Left renal pelvis (tissue), 4 donors: ENCODE results near the gene TNFRSF1A. TPM values are rescaled to one million over a fixed set of nuclear protein-coding genes. Genes with fewer than 3 reads are reported as not detected.
A peak's percentile ranks its signal among the peaks of the same experiment; 100 is the strongest.
"Not testable (repeated sequence)": the region's sequence is repeated elsewhere in the genome, so short reads cannot be mapped to it uniquely, and the experiment has no call there.

ENCODE experiments used
- DNase-seq, 4 donors: peaks; one replicate each; pipeline ENCODE4 v3.0.0-alpha.2; 2013; ENCODE audit warnings: low read depth in 4 of 4, low spot score in 3 of 4
- polyA plus RNA-seq, 4 donors: library from polyadenylated mRNA; unstranded; fragments of 120-200 nt; gene quantifications; one replicate each; pipeline ENCODE4 v1.2.1, GENCODE V29; 2013; ENCODE audit not compliant: insufficient read length in 4 of 4

TNFRSF1A gene
- polyA plus RNA-seq, 4 donors, result 82.1 to 173 (median 109) TPM

DNA sequence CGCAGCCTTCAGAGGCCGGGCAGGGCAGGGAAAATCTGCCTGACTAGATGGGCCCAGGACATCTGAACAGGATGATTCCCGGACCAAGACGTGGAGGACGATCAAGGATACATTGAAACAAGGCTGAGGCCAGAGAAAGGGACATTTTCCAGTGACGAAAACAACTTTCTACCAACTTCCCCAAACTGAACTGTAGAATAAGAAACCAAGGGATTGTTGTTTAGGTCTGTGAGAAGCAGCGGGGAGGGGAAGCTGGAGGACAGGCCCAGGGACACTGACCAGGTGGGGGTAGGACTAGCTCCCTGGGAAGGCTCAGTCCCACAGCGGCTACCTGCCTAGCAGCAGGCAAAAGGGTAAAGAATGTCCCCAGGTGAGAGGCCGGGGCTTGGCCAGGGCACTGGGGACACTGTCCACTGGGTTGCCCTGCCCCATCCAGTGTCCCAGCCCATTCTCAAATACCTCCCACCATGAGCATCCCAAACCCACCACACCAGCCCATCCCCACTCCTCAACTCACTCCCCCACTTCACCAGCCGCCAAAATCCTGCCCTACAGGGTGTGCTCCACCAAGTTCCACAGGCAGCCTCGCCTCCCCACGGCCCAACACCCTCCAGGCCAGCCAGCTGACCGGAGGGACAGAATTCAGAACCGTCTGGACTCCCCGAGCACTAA, 995 bp downstream of the TNFRSF1A start:
- no peak for DNase-seq

- no peak for DNase-seq
These were observed 1.7 kb downstream of the TNFRSF1A start for GRCh38 chr12:6340032-6340638.

DNA sequence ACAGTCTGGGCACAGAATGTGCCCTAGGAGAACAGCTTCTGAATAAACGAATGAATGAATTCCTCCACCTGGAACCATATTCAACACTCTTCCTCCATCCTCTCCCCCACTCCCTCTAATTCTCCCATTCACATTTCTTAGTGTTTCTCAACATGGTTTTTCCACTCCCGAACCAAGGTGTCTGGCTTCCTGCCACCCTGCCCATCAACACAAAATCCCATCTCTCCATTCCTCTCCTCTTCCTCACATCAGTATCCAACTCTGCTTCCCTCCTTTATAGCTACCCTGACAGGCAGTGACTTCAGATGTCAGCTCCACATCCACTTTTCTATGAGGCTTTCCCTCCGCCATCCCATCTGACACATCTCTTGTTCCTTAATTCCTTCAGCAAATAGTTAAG, 2.9 kb downstream of the TNFRSF1A start:
- DNase-seq, result no peak

GRCh38 chr12:6338536-6338935, 3.3 kb downstream of the TNFRSF1A start:
- not testable (repeated sequence) for DNase-seq

DNA sequence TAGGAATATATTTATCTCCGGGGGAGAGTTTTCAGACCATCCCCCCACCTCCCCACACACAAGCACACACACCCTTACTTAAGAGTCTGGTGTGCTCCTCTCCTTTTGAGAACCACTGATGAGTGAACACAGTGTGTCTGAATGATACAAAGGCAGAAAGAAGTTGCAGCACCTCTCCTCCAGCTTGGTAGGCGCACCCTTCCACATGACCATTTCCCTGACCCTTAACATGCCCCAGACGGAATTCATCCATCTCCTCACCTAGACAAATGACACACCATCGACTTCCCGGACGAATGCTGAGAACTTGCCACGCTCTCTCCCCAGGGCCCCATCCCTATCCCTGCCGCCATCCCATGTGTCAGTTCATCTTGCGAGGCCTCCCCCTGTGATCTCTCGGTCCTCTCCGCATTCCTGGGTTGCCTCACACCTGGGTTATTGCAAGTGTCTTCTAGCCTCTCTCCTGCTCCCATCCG, 3.9 kb downstream of the TNFRSF1A start:
- DNase-seq, result no peak

DNA sequence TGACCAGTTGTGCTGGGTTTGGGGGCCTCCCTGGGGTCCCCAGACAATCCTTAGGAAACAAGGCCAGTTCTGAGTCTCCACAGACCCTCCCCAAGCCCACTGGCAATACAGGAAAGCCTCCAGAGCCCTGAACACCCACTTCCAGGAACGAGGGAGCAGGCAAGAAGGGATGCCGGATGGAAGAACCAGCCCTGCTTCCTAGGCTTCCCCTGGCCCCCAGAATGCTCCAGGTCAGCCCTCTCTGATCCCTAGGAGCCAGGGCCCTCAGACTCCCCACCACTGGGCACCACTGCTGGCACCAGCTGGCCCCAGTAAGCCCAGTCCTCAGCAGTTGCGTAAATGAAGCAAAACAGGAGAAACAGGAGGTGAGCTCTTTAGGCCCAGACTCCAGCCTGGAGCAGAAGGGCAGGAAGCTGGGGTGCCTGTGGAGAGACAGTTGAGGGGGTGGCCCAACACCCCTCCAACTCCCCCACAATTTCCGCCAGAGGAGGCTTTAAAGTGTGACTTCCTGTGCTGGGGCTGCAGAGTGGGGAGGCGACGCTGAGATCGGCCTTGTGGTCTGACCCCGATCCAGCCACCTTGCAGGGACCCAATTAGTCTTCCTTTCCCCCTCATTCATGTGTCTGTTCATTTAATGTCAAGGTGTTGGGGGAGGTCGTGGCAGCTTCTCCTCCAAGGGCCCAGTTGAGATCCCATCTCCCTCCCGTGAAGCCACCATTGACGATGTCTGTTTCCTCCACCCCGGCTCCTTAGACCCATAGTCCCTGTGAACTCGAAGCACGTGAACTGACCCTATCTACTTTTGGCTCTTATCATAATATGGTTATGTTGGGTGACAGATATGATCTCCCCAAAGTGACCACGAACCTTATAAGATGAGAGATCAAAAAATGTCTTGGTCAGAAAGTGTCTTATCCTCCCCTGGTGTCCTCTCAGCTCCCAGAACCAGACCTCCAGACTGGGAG, 4.7 kb downstream of the TNFRSF1A start:
- DNase-seq, result no peak

DNA sequence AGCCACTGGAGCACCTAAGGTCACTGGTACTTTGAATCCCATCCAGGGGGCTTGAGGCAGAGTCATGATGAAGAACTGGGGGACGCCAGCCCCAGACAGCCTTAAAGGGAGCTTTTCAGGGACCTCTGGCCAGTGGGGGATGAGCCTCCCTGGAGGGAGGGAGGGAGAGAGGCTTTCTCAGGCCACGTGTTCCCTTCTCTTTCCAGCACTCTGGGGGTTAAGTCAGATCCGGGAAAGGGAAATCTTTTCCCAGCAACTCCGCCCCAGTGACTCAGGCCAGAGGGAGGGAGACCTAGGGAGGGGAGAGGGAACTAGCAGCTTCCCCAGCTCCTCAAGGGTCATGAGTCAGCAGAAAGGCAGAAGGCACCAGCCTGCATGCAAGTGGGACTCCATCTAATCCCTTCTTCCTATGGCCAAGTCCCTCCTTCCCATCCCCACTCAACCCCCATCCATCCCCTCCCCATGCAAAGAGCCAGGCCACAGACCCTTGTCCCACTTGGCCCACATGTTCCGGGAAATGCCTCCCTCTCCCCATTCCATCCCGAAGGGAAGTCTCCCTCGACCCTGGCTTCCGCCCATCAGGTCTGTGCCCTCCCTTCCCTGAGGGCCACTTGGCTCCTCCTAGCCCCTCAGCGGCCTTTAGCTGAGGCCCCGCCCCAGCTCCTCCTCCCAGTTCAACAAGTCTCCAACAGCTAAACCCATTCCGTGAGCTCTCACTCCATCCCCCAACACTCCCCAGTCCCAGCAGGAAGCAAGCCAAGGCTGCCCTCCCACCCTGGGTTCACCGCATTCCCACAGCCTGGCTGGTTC, 5.6 kb downstream of the TNFRSF1A start:
- DNase-seq, result peak; percentile 86 to 90 (median 88)

DNA sequence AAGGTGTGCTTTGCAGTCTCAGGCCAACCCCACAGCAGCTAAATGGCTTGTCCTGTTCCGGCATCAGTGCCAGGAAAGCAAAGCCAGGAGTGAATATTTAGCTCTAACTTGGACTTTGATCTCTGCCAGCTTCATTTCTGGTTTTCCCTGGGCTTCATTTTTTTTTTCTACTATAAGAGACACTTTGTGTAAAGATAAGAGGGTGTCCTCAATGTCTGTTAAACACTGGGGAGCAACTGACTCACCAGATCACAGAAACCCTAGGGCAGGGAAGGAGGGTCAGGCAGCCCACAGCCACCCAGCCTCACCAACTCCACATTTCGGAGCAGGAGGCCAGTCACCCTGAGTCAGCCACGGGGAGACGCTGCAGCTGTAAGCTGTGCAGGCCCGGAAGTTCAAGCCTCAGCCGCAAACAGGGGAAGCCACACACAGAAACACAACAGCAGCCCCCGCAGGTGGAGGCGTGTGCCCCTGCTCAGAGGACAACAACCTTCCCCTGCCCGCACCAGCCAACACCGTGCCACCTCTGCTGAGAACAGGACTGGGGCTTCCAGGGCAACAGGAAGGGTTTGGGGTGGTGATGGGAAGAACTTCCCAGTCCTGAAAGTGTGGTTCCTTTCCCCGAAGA, 6.3 kb downstream of the TNFRSF1A start:
- no peak for DNase-seq

GRCh38 chr12:6334940-6335450, 6.9 kb downstream of the TNFRSF1A start:
- no peak for DNase-seq

DNA sequence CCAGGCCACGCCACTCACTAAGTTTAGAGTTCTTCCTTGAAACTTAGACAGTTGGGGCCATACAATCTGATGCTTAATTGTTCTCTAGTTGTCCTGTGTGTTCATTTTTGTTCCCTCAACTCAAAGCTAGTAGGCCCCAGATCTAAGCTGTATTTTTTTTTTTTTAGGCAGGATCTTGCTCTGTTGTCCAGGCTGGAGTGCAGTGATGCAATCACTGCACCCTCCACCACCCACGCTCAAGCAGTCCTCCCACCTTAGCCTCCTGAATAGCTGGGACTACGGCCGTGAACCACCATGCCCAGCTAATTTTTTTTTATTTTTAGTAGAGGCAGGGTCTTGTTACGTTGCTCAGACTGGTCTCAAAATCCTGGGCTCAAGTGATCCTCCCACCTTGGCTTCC, 7.5 kb downstream of the TNFRSF1A start:
- DNase-seq, result no peak

DNA sequence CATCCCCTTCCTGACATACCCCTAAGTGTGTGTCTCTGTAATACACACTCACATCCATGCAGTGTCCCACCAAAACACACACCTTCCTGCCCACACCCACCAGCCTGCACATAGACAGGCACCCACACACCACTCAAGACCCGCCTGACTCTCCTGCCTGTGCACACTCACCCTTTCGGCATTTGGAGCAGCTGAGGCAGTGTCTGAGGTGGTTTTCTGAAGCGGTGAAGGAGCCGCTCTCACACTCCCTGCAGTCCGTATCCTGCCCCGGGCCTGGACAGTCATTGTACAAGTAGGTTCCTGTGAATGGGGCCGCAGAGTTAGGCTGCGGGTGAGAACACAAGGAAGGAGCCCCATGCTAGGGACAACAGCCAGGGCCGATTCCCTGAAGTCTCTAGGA, 8.3 kb downstream of the TNFRSF1A start:
- no peak for DNase-seq

DNA sequence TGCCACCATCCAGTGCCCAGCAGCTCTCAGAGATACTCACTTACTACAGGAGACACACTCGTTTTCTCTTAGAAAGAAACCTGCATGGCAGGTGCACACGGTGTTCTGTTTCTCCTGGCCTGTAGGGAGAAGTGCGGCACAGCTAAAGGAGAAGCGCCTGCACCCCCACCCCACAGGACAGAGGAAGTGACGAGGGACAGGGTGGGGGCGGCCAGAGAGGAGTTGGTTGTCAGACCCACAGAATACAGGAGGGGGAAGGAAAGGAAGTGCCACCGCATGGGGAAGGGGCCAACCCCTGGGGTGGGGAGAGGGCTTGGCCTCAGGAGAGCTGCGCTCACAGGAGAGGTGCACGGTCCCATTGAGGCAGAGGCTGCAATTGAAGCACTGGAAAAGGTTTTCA, 8.8 kb downstream of the TNFRSF1A start:
- DNase-seq, result no peak

GRCh38 chr12:6332459-6332858, 9.4 kb downstream of the TNFRSF1A start:
- DNase-seq, result no peak

DNA sequence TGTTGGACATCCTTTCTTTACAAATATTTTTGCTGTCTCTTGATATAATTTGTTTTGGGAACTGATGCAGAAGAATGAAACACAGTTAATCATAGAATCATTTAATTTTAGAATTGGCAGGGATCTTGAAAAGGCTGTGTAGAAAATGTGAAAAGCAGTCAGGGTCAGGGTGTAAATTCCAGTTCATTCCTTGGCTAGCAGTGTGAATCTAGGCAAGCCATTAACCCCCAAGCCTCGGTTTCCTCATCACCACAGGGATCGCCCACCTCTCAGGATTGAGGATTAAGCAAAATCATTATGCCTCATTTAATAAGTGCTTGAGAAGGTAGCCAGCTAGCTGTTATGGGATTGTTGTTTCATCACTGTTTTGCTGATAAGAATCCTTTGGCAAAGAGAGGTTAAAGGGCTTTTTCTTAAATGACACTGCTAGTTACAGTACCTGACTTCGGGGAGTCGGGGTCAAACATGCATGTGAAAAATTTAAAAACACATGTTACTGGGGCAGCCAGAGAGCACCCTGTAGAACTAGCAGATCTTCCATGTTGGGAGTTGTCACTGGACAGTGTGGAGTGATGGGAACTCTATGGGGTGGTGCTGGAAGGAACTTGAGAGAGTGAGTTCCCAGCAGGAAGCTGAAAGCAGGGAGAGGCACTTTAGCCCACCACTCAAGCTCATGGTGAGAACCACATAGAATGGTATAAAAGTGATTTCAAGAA, 10.7 kb downstream of the TNFRSF1A start:
- DNase-seq, result no peak

GRCh38 chr12:6330192-6330591, 11.7 kb downstream of the TNFRSF1A start:
- DNase-seq, result no peak

DNA sequence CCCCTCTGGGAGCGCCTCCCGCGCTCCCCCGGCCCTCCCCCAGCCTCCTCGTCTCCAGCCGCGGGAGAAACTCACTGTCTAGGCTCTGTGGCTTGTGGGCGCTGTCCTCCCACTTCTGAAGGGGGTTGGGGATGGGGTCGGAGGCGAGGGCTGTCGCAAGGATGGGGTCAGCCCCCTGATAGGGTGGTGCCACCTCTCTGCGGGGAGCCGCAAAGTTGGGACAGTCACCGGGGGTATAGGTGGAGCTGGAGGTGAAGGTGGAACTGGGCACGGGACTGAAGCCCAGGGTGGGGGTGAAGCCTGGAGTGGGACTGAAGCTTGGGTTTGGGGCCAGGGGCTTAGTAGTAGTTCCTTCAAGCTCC, 12.2 kb downstream of the TNFRSF1A start:
- DNase-seq, result no peak

GRCh38 chr12:6328945-6329702, 12.8 kb downstream of the TNFRSF1A start:
- DNase-seq, result no peak

DNA sequence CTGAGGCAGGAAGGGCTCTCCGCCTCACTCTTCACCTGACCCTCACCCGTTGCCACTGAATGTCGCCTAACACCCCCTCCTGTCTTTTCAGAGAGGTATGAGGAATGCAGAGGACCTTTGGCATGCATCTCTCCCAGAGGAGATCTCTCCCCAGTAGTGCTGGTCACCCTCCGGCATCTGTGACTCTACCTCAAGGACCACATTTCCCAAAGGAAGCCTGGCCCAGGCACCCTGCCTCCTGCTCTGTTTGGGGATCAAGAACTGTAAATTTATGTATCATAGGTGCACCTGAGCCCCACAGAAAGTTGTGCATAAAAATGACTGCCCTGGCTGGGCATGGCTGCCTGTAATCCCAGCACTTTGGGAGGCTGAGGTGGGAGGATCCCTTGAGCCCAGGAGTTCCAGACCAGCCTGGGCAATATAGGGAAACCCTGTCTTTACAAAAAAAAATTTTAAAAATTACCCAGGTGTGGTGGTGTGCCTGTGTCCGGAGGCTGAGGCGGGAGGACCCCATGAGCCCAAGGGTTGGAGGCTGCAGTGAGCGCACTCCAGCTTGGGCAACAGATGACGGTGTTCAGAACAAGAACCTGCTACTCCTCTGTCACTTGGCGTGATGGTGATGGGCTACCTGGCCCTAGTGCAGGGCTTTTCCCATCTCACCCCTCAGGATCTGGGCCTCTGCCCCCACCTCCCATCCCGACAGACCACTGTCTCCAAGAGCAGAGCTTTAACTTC, 13.7 kb downstream of the TNFRSF1A start:
- DNase-seq, result no peak
